GM21526 (cell line): ENCODE data around the gene DNAH7.

Source experiments
- ATAC-seq: cut with Tn5 transposase; IDR thresholded peaks from one replicate; pipeline ENCODE4 v1.9.1; 2021; ENCODE audit warnings: moderate library complexity; ENCODE audit not compliant: unreplicated experiment, low FRiP score

DNAH7 gene

DNA sequence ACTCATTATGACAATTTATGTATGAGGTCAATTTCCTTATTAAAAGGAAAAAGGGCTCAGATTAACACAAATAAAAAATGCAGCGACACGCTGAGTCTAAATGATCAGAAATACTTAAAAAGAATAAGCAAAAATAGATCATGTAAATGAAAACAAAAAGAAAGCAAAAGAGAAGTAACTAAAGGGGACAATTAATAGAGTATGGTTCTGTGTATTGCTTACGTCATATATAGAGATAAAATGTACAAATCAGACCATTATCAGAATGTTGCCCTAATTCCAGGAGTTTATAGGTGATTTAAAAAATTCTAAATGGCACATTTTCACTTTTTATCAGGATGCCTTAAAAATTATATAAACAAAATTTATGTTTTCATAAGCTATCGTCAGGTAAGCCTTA is 189.5 kb downstream of the DNAH7 start:
- no peak for ATAC-seq

DNA sequence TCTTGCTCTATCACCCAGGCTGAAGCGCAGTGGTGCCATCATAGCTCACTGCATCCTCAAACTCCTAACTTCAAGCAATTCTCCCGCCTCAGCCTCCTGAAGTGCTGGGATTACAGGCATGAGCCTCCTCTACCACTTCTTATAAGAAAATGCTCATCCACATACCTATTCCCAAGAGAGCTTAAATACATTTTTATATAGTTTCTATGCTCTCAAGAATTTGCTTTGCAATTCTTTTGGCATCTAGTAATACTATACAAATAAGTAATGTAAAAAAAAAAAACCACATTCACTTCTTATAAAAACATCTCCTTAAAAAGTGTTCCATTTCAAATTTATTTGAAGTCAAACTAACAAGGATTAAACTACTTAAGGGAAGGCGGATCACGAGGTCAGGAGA is 197.3 kb downstream of the DNAH7 start:
- no peak for ATAC-seq

- ATAC-seq, result no peak
Observed at GRCh38 chr2:195864316-195864715, 204.3 kb downstream of the DNAH7 start.

DNA sequence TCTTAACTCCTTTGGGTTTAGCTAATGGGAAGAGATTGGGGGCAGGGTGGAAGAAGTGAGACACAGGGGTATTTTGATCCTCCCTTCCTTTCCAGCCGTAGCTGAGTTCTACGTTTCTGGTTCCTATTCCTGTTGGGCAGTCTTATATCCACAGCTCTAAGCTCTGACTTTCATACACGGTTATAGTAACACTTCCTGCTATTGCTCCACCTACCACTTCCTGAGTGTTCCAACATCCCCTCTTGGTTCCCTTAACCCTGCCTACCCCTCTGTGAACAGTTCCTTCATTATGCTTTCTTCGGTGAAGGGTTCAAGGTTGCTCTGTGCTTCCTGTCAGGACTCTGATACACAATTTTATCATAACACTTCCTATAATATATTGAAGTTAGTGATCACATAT is 205.1 kb downstream of the DNAH7 start:
- ATAC-seq, result no peak

- ATAC-seq, result no peak
Observed at GRCh38 chr2:195863121-195863520, 205.5 kb downstream of the DNAH7 start.

- no peak for ATAC-seq
Observed at GRCh38 chr2:195861821-195862220, 206.8 kb downstream of the DNAH7 start.

GRCh38 chr2:195859513-195859912 is 209.1 kb downstream of the DNAH7 start:
- ATAC-seq, result no peak

DNA sequence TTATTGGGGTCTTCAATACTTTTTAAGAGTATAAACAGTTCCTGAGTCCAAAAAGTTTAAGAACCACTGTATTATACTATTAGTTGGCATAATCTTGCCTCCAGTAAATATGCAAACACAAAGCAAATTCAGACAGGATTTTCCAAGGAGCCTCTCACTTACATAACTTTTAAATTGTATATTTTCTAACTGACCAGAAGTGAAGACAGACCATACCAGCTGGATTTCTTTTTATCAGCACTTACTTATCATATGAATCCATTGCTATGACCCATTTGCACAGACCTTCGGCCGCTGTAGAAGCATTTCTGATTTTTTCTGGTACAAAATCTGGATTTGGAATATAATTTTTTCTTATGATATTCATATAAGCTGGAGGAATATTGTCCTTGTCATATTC is 211.5 kb downstream of the DNAH7 start:
- ATAC-seq, result no peak

GRCh38 chr2:195850764-195851163 is 217.9 kb downstream of the DNAH7 start:
- ATAC-seq, result no peak

DNA sequence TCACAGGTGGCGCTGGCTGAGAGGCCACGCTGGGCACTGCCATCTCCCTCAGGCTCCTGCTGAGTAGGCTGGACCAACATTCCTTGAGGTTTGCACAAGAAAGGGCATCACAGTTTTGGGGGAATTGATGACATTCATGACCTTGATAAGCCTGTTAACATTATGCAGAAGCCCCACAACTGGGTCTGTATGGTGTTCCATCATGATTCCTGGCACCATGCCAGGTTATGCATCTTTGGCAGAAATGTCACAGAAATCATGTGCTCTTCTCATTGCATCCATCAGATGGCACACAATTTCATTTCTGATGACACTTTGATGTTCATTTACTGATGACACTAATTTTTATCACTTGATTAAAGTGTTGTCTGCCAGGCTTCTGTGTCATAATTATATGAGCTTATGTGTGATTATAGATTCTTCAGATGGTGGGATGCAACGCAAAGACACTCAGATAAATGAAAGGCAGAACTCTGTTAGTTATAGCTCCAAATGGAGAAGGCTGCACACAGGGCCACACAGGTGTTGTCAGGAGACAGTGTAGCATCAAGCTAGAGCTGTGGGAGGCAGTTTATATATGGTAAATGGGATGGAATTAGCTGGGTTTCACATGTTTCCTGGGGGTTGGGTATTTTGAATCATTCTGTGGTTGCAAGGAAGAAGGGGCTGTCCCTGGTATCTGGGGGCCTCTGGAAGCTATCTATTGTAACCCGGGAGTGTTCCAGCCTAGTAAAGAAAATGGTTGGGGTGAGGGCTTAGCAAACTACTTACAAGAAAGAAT is 220.3 kb downstream of the DNAH7 start:
- ATAC-seq, result no peak

DNA sequence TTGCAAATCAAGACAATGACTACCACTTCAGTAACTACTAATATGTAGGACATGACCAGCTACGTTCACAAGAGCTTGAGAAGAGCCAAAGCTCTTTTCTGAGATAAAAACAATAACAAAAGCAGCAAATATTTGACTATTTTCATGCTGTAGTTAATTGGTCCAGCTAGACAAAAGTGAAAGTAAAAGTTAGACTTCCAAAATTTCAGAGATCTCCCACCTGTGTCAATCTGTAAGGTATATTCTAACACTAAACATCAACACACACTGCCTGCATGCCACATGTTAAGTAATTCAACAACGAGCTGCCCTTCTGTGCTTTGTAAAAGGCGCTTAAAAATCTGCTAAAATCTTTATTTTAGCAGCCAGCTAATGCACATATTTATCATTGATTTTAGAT is 225.7 kb downstream of the DNAH7 start:
- ATAC-seq, result no peak

DNA sequence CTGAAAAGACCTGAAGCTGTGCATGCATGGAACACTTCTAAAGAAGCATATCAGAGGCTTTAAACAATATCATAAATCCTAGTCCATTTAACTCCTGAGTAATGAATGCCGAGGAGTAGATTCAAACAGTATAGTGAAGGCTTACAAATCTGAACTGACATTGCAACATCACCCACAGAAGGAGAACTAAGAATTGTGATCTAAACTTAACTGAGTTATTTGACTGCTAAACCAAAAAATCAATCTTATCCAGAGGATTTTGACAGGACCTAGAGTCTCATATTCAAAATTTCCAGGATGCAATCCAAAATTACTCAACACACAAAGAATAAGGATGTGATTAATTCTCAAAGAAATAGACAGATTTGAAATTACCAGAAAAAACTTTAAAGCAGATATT is 230.6 kb downstream of the DNAH7 start:
- ATAC-seq, result no peak

GRCh38 chr2:195836002-195836401 is 232.6 kb downstream of the DNAH7 start:
- no peak for ATAC-seq

GRCh38 chr2:195834836-195835235 is 233.8 kb downstream of the DNAH7 start:
- no peak for ATAC-seq

GRCh38 chr2:195830968-195831950 is 237.4 kb downstream of the DNAH7 start:
- no peak for ATAC-seq

DNA sequence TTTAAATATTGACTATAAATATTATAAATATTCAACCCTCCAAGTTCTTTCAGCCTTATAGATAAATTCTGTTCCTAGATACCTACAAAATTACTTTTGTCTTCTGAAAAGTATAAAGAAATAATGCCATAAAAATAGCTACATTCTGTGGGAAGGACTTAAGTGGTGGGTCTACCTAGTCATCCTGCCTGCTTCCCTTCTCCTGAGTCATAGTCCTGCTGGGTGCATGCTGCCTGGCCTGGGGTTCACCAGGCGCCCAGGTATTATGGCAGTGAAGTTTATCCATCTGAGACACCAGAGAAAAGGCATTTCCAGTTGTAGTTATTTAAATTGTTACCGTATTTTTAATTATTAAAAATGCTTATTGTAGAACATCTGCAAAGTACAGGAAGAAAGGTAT is 244.2 kb downstream of the DNAH7 start:
- ATAC-seq, result no peak

- ATAC-seq, result no peak
Observed at GRCh38 chr2:195823206-195823605, 245.4 kb downstream of the DNAH7 start.

DNA sequence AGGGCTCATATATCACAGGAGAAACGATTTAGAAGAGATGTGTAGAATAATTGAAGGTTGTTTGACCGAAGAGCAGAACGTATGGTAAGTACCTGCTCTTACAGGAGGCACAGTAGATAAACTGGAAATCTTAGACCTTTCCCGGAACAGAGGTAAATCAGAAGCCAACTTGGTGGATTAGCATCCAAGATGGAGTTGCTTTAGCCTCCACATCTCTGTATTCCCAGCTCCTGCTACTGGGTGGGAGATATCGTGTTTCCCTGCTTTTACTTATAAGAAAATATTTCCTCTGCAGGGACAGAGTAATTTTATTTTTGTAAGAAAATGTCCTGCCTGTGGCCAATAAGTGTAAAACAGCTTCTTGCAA is 247.1 kb downstream of the DNAH7 start:
- ATAC-seq, result no peak

DNA sequence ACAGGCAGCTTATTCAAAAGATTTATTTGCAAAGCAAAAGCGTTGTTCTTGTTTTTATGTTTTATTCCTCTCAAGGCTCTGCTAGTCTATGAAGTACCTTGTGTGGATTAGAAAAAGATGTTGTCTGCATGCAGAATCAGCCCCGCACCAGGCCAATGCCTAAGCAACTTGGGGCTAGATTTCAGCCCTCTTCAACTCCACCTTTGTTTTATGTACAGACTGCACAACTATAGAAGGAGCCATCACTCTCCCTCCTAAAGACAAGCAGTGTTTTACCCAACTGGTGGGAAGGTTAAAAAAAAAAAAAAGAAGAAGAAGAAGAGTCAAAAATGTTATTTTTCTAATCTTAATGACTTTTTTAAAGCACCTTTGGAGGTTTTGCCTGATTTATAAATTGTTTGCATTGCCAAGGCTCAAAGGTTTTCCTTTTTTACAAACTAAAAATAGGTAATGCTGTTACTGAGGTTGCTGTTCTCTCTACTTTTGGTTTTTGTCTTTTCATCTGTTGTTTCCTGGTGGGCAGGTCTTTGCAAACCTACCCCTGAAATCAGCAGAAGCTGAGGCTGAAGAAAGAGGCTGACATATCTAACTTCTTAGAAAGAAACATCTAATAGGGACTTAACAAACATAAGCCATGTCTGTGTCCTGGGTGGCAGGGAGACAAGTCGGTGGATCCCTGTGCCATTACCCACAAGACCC is 247.6 kb downstream of the DNAH7 start:
- ATAC-seq, result no peak

GRCh38 chr2:195820373-195820772 is 248.3 kb downstream of the DNAH7 start:
- no peak for ATAC-seq

DNA sequence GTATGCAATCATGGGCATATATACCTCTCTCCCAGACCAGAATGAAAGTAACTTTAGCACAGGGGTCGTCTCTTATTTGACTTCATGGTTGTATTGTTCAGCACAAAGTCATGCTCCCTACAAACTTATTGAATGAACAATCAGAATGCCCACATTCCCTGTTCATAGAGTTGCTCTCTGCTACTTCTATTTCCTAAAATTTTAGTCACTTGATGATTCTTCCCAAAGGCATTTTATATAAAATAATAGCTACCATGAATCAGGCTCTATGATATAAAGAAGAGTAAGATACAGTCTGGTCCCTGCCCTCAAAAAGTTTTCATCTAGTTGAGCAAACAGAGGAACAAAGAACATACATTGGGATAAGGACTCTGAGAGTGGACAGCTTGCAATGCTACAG is 249.4 kb downstream of the DNAH7 start:
- ATAC-seq, result no peak
